Liver (tissue), 9 donors: ENCODE data around the gene MTHFS. TPM values are rescaled to one million over a fixed set of nuclear protein-coding genes. Genes with fewer than 3 reads are reported as not detected.

ENCODE experiments used
- DNase-seq: peaks from one replicate; pipeline ENCODE4 v3.0.0-alpha.2; 2017; ENCODE audit warnings: low spot score
- H3K27ac ChIP-seq, 2 donors: one replicate each; pipeline ENCODE4 v1.7.0; 2013; ENCODE audit warnings: inconsistent platforms in 2 of 2, low read length in 2 of 2, control low read depth in 1 of 2, low read depth in 1 of 2, mild to moderate bottlenecking in 1 of 2
- H3K27me3 ChIP-seq, 4 donors: one replicate each; pipeline versions ENCODE4 v1.6.1 to v1.7.0; 2013; ENCODE audit warnings: low read length in 3 of 4, inconsistent platforms in 1 of 4, mild to moderate bottlenecking in 1 of 4, moderate library complexity in 1 of 4; ENCODE audit not compliant: control insufficient read depth in 4 of 4, insufficient read depth in 4 of 4
- H3K36me3 ChIP-seq, 4 donors: one replicate each; pipeline versions ENCODE4 v1.6.1 to v1.7.0; 2013; ENCODE audit warnings: low read length in 3 of 4, mild to moderate bottlenecking in 3 of 4, low read depth in 1 of 4, moderate library complexity in 1 of 4; ENCODE audit not compliant: control insufficient read depth in 4 of 4, insufficient read depth in 3 of 4
- H3K4me1 ChIP-seq, 4 donors: one replicate each; pipeline versions ENCODE4 v1.6.1 to v1.7.0; 2013; ENCODE audit warnings: low read length in 3 of 4, mild to moderate bottlenecking in 3 of 4, moderate library complexity in 1 of 4; ENCODE audit not compliant: control insufficient read depth in 4 of 4, insufficient read depth in 4 of 4
- H3K4me3 ChIP-seq, 3 donors: one replicate each; pipeline versions ENCODE4 v1.6.1 to v1.7.0; 2013; ENCODE audit warnings: low read length in 3 of 3, control low read depth in 1 of 3, low read depth in 1 of 3, mild to moderate bottlenecking in 1 of 3
- H3K9ac ChIP-seq, 2 donors: one replicate each; pipeline ENCODE4 v1.7.0; 2013; ENCODE audit warnings: low read length in 2 of 2, mild to moderate bottlenecking in 2 of 2, moderate library complexity in 2 of 2, control low read depth in 1 of 2, low read depth in 1 of 2
- H3K9me3 ChIP-seq, 4 donors: one replicate each; pipeline versions ENCODE4 v1.6.1 to v1.7.0; 2013; ENCODE audit warnings: low read length in 3 of 4; ENCODE audit not compliant: control insufficient read depth in 4 of 4
- ATF3 ChIP-seq: IDR thresholded peaks from 2 replicates; pipeline ENCODE4 v1.6.1; 2016; ENCODE audit warnings: antibody characterized with exemption
- EGR1 ChIP-seq, 2 donors: IDR thresholded peaks; 2 replicates each; pipeline ENCODE4 v1.6.1; 2016 to 2018; ENCODE audit warnings: antibody characterized with exemption in 2 of 2, low read depth in 2 of 2
- FOXA1 ChIP-seq: IDR thresholded peaks from 2 replicates; pipeline ENCODE4 v1.6.1; 2016; ENCODE audit warnings: antibody characterized with exemption
- FOXA2 ChIP-seq: IDR thresholded peaks from 2 replicates; pipeline ENCODE4 v1.6.1; 2016; ENCODE audit warnings: antibody characterized with exemption
- HNF4A ChIP-seq, 2 donors: conservative IDR thresholded peaks; 2 replicates each; pipeline ENCODE4 v1.6.1; 2016; ENCODE audit warnings: antibody characterized with exemption in 2 of 2, mild to moderate bottlenecking in 2 of 2
- HNF4G ChIP-seq: IDR thresholded peaks from 2 replicates; pipeline ENCODE4 v1.6.1; 2016; ENCODE audit warnings: antibody characterized with exemption
- JUND ChIP-seq, 2 donors: IDR thresholded peaks; 2 replicates each; pipeline ENCODE4 v1.6.1; 2016; ENCODE audit warnings: antibody characterized with exemption in 2 of 2
- NR2F2 ChIP-seq: IDR thresholded peaks from 2 replicates; pipeline ENCODE4 v1.6.1; 2016; ENCODE audit warnings: antibody characterized with exemption
- RAD21 ChIP-seq, 2 donors: IDR thresholded peaks; 2 replicates each; pipeline ENCODE4 v1.6.1; 2016; ENCODE audit warnings: antibody characterized with exemption in 2 of 2, mild to moderate bottlenecking in 2 of 2
- RXRA ChIP-seq, 2 donors: IDR thresholded peaks; 2 replicates each; pipeline ENCODE4 v1.6.1; 2017 to 2018; ENCODE audit warnings: antibody characterized with exemption in 2 of 2, mild to moderate bottlenecking in 1 of 2
- SP1 ChIP-seq: IDR thresholded peaks from 2 replicates; pipeline ENCODE4 v1.6.1; 2018; ENCODE audit warnings: antibody characterized with exemption, mild to moderate bottlenecking
- TAF1 ChIP-seq: conservative IDR thresholded peaks from 2 replicates; pipeline ENCODE4 v1.6.1; 2016; ENCODE audit warnings: antibody characterized with exemption, mild to moderate bottlenecking
- YY1 ChIP-seq: IDR thresholded peaks from 2 replicates; pipeline ENCODE4 v1.6.1; 2016; ENCODE audit warnings: antibody characterized with exemption, mild to moderate bottlenecking
- WGBS: extraction: QIAGEN DNeasy Blood & Tissue Kit; methylation state at CpG from one replicate; pipeline ENCODE4 v1.1.7; 2013; 5-methylcytosine and 5-hydroxymethylcytosine counted together
- polyA plus RNA-seq, 2 donors: library from polyadenylated mRNA; stranded (reverse) in 1 of 2; unstranded in 1 of 2; fragments of 200-250 nt in 1 of 2; fragments of >200 nt in 1 of 2; fragmentation: Nextera tagmentation in 1 of 2; extraction: Ambion mirVana in 1 of 2; gene quantifications; one replicate each; pipeline versions ENCODE4 v1.2.1 to v1.2.3, GENCODE V29; 2013 to 2015
- total RNA-seq, 2 donors: library from RNA; depleted of rRNA; stranded (reverse); fragments of >200 nt; gene quantifications; one replicate each; pipeline ENCODE4 v1.2.3, GENCODE V29; 2014
- TF ChIP-seq, protein P1 (sequence below): IDR thresholded peaks from 2 replicates; pipeline ENCODE4 v1.6.1; 2016; ENCODE audit warnings: antibody characterized with exemption, mild to moderate bottlenecking
- TF ChIP-seq, protein P2 (sequence below): IDR thresholded peaks from 2 replicates; pipeline ENCODE4 v1.6.1; 2016; ENCODE audit warnings: antibody characterized with exemption
- TF ChIP-seq, protein P3 (sequence below): IDR thresholded peaks from 2 replicates; pipeline ENCODE4 v1.6.1; 2016; ENCODE audit warnings: antibody characterized with exemption
- TF ChIP-seq, protein P4 (sequence below): fragments of 150-350 bp; IDR thresholded peaks from 2 replicates; pipeline ENCODE4 v1.5.1; 2017; ENCODE audit warnings: improper control_type of control experiment, low read depth, low read length; ENCODE audit not compliant: missing input control
- donor health status: healthy.
- donor health status: healthy.
- donor health status: healthy.
- donor health status: healthy.
- donor health status: healthy.

Gene MTHFS
- total and polyA plus RNA-seq, 4 donors, result 40.9 to 338 (median 157) TPM

DNA sequence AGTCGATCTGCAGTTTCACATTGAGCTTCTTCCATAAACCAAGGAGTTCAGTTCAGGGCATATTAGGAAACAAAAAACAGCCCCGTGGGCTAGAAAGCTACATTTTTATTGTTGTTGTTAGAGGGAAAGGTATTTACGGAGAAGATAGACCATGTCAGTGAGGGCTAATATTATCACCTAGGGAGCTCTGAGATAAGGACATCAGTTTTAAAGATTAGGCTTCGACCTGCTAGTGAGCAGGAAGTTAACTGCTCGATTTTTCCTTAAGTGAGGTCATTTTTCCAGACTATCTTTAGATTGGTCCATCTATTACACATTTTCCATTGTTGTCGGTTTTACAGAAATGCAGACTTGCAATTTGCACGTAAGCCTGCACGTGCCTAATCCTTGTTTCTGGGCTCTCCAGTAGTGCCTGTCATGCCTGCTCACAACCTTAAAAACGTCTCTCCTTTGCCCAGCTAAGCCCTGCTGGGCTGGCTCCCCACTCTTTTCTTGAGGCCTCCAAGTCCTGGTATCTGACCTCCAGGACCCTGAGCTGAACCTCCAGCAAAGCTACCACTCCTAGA lies 72.6 kb downstream of the MTHFS start:
- no peak overlapping the region for H3K9ac ChIP-seq
- H3K4me3 ChIP-seq, result no peak overlapping the region
- TF ChIP-seq SP1, result no peak
- TF ChIP-seq, protein P1, sequence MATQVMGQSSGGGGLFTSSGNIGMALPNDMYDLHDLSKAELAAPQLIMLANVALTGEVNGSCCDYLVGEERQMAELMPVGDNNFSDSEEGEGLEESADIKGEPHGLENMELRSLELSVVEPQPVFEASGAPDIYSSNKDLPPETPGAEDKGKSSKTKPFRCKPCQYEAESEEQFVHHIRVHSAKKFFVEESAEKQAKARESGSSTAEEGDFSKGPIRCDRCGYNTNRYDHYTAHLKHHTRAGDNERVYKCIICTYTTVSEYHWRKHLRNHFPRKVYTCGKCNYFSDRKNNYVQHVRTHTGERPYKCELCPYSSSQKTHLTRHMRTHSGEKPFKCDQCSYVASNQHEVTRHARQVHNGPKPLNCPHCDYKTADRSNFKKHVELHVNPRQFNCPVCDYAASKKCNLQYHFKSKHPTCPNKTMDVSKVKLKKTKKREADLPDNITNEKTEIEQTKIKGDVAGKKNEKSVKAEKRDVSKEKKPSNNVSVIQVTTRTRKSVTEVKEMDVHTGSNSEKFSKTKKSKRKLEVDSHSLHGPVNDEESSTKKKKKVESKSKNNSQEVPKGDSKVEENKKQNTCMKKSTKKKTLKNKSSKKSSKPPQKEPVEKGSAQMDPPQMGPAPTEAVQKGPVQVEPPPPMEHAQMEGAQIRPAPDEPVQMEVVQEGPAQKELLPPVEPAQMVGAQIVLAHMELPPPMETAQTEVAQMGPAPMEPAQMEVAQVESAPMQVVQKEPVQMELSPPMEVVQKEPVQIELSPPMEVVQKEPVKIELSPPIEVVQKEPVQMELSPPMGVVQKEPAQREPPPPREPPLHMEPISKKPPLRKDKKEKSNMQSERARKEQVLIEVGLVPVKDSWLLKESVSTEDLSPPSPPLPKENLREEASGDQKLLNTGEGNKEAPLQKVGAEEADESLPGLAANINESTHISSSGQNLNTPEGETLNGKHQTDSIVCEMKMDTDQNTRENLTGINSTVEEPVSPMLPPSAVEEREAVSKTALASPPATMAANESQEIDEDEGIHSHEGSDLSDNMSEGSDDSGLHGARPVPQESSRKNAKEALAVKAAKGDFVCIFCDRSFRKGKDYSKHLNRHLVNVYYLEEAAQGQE, result no peak
- no peak for TF ChIP-seq HNF4G
- TF ChIP-seq RXRA (IDR thresholded peaks at IDR 0.05), result no peak
- TF ChIP-seq, protein P2, sequence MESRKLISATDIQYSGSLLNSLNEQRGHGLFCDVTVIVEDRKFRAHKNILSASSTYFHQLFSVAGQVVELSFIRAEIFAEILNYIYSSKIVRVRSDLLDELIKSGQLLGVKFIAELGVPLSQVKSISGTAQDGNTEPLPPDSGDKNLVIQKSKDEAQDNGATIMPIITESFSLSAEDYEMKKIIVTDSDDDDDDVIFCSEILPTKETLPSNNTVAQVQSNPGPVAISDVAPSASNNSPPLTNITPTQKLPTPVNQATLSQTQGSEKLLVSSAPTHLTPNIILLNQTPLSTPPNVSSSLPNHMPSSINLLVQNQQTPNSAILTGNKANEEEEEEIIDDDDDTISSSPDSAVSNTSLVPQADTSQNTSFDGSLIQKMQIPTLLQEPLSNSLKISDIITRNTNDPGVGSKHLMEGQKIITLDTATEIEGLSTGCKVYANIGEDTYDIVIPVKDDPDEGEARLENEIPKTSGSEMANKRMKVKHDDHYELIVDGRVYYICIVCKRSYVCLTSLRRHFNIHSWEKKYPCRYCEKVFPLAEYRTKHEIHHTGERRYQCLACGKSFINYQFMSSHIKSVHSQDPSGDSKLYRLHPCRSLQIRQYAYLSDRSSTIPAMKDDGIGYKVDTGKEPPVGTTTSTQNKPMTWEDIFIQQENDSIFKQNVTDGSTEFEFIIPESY, result no peak
- TF ChIP-seq TAF1, result no peak
- TF ChIP-seq YY1, result no peak
- no peak for TF ChIP-seq FOXA2
- no peak for TF ChIP-seq NR2F2
- TF ChIP-seq HNF4A (conservative IDR thresholded peaks at IDR 0.05), result no peak
- TF ChIP-seq, protein P3, sequence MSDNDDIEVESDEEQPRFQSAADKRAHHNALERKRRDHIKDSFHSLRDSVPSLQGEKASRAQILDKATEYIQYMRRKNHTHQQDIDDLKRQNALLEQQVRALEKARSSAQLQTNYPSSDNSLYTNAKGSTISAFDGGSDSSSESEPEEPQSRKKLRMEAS, result no peak
- TF ChIP-seq FOXA1, result no peak
- no peak for TF ChIP-seq ATF3
- TF ChIP-seq, protein P4, sequence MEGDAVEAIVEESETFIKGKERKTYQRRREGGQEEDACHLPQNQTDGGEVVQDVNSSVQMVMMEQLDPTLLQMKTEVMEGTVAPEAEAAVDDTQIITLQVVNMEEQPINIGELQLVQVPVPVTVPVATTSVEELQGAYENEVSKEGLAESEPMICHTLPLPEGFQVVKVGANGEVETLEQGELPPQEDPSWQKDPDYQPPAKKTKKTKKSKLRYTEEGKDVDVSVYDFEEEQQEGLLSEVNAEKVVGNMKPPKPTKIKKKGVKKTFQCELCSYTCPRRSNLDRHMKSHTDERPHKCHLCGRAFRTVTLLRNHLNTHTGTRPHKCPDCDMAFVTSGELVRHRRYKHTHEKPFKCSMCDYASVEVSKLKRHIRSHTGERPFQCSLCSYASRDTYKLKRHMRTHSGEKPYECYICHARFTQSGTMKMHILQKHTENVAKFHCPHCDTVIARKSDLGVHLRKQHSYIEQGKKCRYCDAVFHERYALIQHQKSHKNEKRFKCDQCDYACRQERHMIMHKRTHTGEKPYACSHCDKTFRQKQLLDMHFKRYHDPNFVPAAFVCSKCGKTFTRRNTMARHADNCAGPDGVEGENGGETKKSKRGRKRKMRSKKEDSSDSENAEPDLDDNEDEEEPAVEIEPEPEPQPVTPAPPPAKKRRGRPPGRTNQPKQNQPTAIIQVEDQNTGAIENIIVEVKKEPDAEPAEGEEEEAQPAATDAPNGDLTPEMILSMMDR, result no peak
- no peak for TF ChIP-seq JUND (IDR thresholded peaks at IDR 0.05)
- no peaks in the 10 kb centered on the region for H3K9me3 ChIP-seq
- DNase-seq, result no peak
- no peaks in the 10 kb centered on the region for H3K27me3 ChIP-seq
- H3K27ac ChIP-seq, result no peak overlapping the region
- WGBS, result 70% methylated on average over 9 of the region's 9 CpGs
- peaks cover 0 to 7% (median 3%) of the 10 kb centered on the region in 4 donors for H3K36me3 ChIP-seq
- H3K4me1 ChIP-seq, result no peaks in the 10 kb centered on the region

DNA sequence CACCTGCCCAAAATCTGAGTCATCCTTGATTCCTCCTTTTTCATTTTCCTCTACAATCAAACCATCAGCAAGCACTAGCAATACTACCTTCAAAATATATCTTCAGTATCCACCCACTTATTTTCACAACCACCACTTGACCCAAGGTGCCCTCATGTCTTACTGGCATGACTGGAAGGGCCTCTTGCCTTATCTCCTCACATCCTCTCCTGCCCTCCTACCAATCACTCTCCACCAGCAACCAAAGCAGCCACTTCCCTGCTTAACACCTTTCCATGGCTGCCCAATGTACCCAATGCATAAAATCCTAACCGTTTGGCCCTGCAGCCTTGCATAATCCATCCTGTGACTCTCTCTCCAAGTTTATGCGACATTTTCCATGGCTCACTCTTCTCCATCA lies 76.0 kb downstream of the MTHFS start:
- no peak overlapping the region for H3K9ac ChIP-seq
- 93% methylated on average over 2 of the region's 2 CpGs for WGBS
- TF ChIP-seq HNF4A (conservative IDR thresholded peaks at IDR 0.05) (no peak), YY1 (no peak), FOXA2 (no peak), RAD21 (IDR thresholded peaks at IDR 0.05) (no peak), EGR1 (IDR thresholded peaks at IDR 0.05; ENCODE audit: low read depth in 2 of 2) (no peak)
- TF ChIP-seq, protein P2, result no peak
- TF ChIP-seq, protein P4, result no peak
- DNase-seq, result no peak
- H3K9me3 ChIP-seq, result no peaks in the 10 kb centered on the region
- no peaks in the 10 kb centered on the region for H3K4me1 ChIP-seq
- no peak overlapping the region for H3K4me3 ChIP-seq
- no peaks in the 10 kb centered on the region for H3K27me3 ChIP-seq
- H3K36me3 ChIP-seq, result peaks cover 0 to 3% (median 2%) of the 10 kb centered on the region in 4 donors
- H3K27ac ChIP-seq, result no peak overlapping the region
